K562 (cell line): ENCODE results near the gene TEX51. TPM values are rescaled to one million over a fixed set of nuclear protein-coding genes. Genes with fewer than 3 reads are reported as not detected.

Experiments
- ATAC-seq: fragments of 200-7000 bp; cut with Tn5 transposase; 3 replicates; pipeline ENCODE4 v1.9.1; 2020; ENCODE audit warnings: moderate library complexity
- BruUV-seq: library from RNA; stranded (reverse); fragments of 400-500 nt; replicated peaks from 2 replicates; lab custom pipeline; 2021; lab: Mats Ljungman, UMichigan
- CTCF ChIA-PET: fragments of 300-600 bp; formaldehyde crosslinking; extraction: SDS; loops from one replicate; lab custom pipeline; 2021; ENCODE audit warnings: low intra/inter-chr PET ratio; lab: Yijun Ruan, JAX
- POLR2A ChIA-PET: fragments of 300-600, 350-650 bp; sonication (Branson Sonifier 250); formaldehyde crosslinking; extraction: SDS; loops from one replicate; lab custom pipeline; 2021; ENCODE audit warnings: antibody characterized with exemption, inconsistent platforms; lab: Yijun Ruan, JAX
- DNase-seq, 4 experiments: peaks; one replicate each; pipeline versions ENCODE4 v3.0.0 to v3.0.0-alpha.2; 2011 to 2018; ENCODE audit warnings: low spot score in 3 of 4, mixed read lengths in 3 of 4; ENCODE audit errors: extremely low read depth in 1 of 4
- FAIRE-seq: peaks from 2 replicates; lab custom pipeline; 2011; peaks lifted over from hg19 to GRCh38; lab: Jason Lieb, UNC
- H2AFZ ChIP-seq: 2 replicates; pipeline ENCODE4 v1.6.0; 2011; ENCODE audit warnings: low read depth, low read length, control low read depth, inconsistent platforms
- H3K27ac ChIP-seq: fragments of 200-600 bp; 3 replicates; pipeline ENCODE4 v1.8.0; 2011; ENCODE audit warnings: low read depth, mild to moderate bottlenecking, control low read depth, inconsistent platforms, low read length, moderate library complexity, mixed read lengths; ENCODE audit errors: extremely low read depth
- H3K27me3 ChIP-seq, 2 experiments: fragments of 300-600 bp in 1 of 2; 2 replicates in 1 of 2; 3 replicates in 1 of 2; pipeline versions ENCODE4 v1.6.0 to v1.8.0; 2011; ENCODE audit warnings: inconsistent platforms in 2 of 2, low read length in 2 of 2, mild to moderate bottlenecking in 1 of 2, mixed read lengths in 1 of 2, moderate library complexity in 1 of 2; ENCODE audit not compliant: control insufficient read depth in 2 of 2, insufficient read depth in 2 of 2
- H3K36me3 ChIP-seq: fragments of 300-600 bp; 3 replicates; pipeline ENCODE4 v1.8.0; 2011; ENCODE audit warnings: mild to moderate bottlenecking, low read length, inconsistent platforms; ENCODE audit not compliant: control insufficient read depth, insufficient read depth
- H3K4me1 ChIP-seq, 2 experiments: fragments of 200-600 bp in 1 of 2; replicated peaks in 1 of 2; 2 replicates in 1 of 2; 3 replicates in 1 of 2; pipeline versions ENCODE4 v1.5.1 to v1.8.0; 2011; ENCODE audit warnings: inconsistent platforms in 2 of 2, low read length in 2 of 2, mild to moderate bottlenecking in 1 of 2, mixed read lengths in 1 of 2, moderate library complexity in 1 of 2; ENCODE audit not compliant: control insufficient read depth in 2 of 2, insufficient read depth in 2 of 2
- H3K4me2 ChIP-seq: 2 replicates; pipeline ENCODE4 v1.6.1; 2011; ENCODE audit warnings: low read length, control low read depth, inconsistent platforms, mixed read lengths; ENCODE audit not compliant: insufficient read depth
- H3K4me3 ChIP-seq: fragments of 200-600 bp; sonication (generic), shearing (Covaris generic); 2 replicates; pipeline ENCODE4 v1.5.1; 2016; ENCODE audit warnings: control low read depth, inconsistent platforms
- H3K79me2 ChIP-seq: fragments of 200-600 bp; 3 replicates; pipeline ENCODE4 v1.8.0; 2011; ENCODE audit warnings: low read length, inconsistent platforms; ENCODE audit not compliant: control insufficient read depth, insufficient read depth
- H3K9ac ChIP-seq, 2 experiments: 2 replicates each; pipeline versions ENCODE4 v1.6.0 to v1.6.1; 2011; ENCODE audit warnings: low read depth in 2 of 2, low read length in 2 of 2, control low read depth in 1 of 2, inconsistent platforms in 1 of 2, mild to moderate bottlenecking in 1 of 2, mixed read lengths in 1 of 2; ENCODE audit not compliant: insufficient read depth in 1 of 2
- H3K9me1 ChIP-seq: one replicate; pipeline ENCODE4 v1.6.0; 2011; ENCODE audit warnings: inconsistent platforms, mild to moderate bottlenecking, low read length, moderate library complexity; ENCODE audit not compliant: control insufficient read depth, insufficient read depth
- H3K9me3 ChIP-seq: replicated peaks from 2 replicates; pipeline ENCODE4 v1.5.1; 2011; ENCODE audit warnings: low read depth, low read length, inconsistent platforms; ENCODE audit not compliant: control insufficient read depth, insufficient read depth
- H4K20me1 ChIP-seq: replicated peaks from 2 replicates; pipeline ENCODE4 v1.6.1; 2011; ENCODE audit warnings: low read length, inconsistent platforms, mixed read lengths; ENCODE audit not compliant: control insufficient read depth, insufficient read depth
- CBX3 ChIP-seq, 2 experiments: IDR thresholded peaks; 1 replicate in 1 of 2; 2 replicates in 1 of 2; pipeline ENCODE4 v1.6.1; 2012; ENCODE audit warnings: inconsistent platforms in 2 of 2, low read length in 2 of 2, borderline replicate concordance in 1 of 2, control low read depth in 1 of 2
- CHD4 ChIP-seq: fragments of 200-600 bp; sonication (generic); IDR thresholded peaks from 3 replicates; pipeline ENCODE4 v1.6.1; 2012; ENCODE audit warnings: low read depth, mild to moderate bottlenecking, mixed read lengths, low read length, inconsistent platforms; ENCODE audit not compliant: insufficient read depth, insufficient replicate concordance, poor library complexity, severe bottlenecking
- EP400 ChIP-seq: fragments of 450-650 bp; IDR thresholded peaks from 2 replicates; pipeline ENCODE4 v1.6.1; 2017; ENCODE audit warnings: antibody characterized with exemption, mild to moderate bottlenecking, moderate library complexity
- FOXJ3 ChIP-seq: sonication (generic); formaldehyde crosslinking; IDR thresholded peaks from 2 replicates; pipeline ENCODE4 v1.4.0; 2020; ENCODE audit warnings: mild to moderate bottlenecking, missing genetic modification reagents
- HDAC6 ChIP-seq: IDR thresholded peaks from 2 replicates; pipeline ENCODE4 v1.6.1; 2012; ENCODE audit warnings: low read depth, mild to moderate bottlenecking, control low read depth, inconsistent platforms, low read length, moderate library complexity
- HNRNPK ChIP-seq: fragments of 200-400 bp; formaldehyde crosslinking; IDR thresholded peaks from one replicate; pipeline ENCODE4 v1.6.1; 2018; ENCODE audit warnings: mild to moderate bottlenecking, low read depth, low read length; ENCODE audit not compliant: poor library complexity, severe bottlenecking
- PREB ChIP-seq: sonication (generic); formaldehyde crosslinking; IDR thresholded peaks from 2 replicates; pipeline ENCODE4 v1.8.1; 2023; ENCODE audit warnings: mild to moderate bottlenecking, missing genetic modification reagents
- ZNF212 ChIP-seq: fragments of 450-650 bp; formaldehyde crosslinking; IDR thresholded peaks from 2 replicates; pipeline ENCODE4 v1.4.0; 2020; ENCODE audit warnings: mild to moderate bottlenecking
- ZNF551 ChIP-seq: fragments of 250-450 bp; sonication (Bioruptor Pico); IDR thresholded peaks from 2 replicates; pipeline ENCODE4 v1.5.0; 2021; ENCODE audit warnings: mild to moderate bottlenecking, moderate library complexity
- ZNF584 ChIP-seq: fragments of 200-800 bp; sonication (Bioruptor generic); IDR thresholded peaks from 2 replicates; pipeline ENCODE4 v1.6.1; 2016; ENCODE audit warnings: low read depth, mild to moderate bottlenecking, missing genetic modification characterization, missing compliant biosample characterization
- WGBS: fragments of 100-300 bp; shearing (Covaris generic); methylation state at CpG from one replicate; pipeline ENCODE4 v1.1.6; 2016; ENCODE audit warnings: low coverage, mixed read lengths; ENCODE audit not compliant: insufficient coverage; ENCODE audit errors: missing lambda C conversion rate; 5-methylcytosine and 5-hydroxymethylcytosine counted together
- in situ Hi-C: fragments of 300-500 bp; cut with MboI; formaldehyde crosslinking; loops from 4 replicates; pipeline ENCODE4 v1.15.0; 2018; ENCODE audit warnings: inconsistent platforms, mixed read lengths
- intact Hi-C: fragments of 100-400 bp; cut with micrococcal nuclease; formaldehyde crosslinking; loops from 2 replicates; pipeline ENCODE4 v1.14.2; 2022
- polyA plus RNA-seq, 8 experiments: library from polyadenylated mRNA; depleted of rRNA in 4 of 8; stranded (reverse) in 5 of 8; unstranded in 3 of 8; fragments of >200 nt; fragmentation: Nextera tagmentation in 2 of 8; fragmentation: Illumina TruSeq in 1 of 8; extraction: Ambion mirVana in 2 of 8; extraction: Trizol in 1 of 8; gene quantifications; 2 replicates each; pipeline versions ENCODE4 v1.2.1 to v1.2.3, GENCODE V29; 2011 to 2014; ENCODE audit warnings: inconsistent platforms in 1 of 8, missing spikeins in 1 of 8
- total RNA-seq, 7 experiments: library from RNA; depleted of rRNA in 6 of 7; stranded (reverse); fragments of >200 nt in 6 of 7; fragmentation: Illumina TruSeq in 2 of 7; extraction: Trizol in 2 of 7; gene quantifications; 2 replicates each; pipeline versions ENCODE4 v1.2.1 to v1.2.3, GENCODE V29; 2011 to 2021; ENCODE audit warnings: low replicate concordance in 1 of 7

The TEX51 gene
- total and polyA plus RNA-seq, 9 of the 15 experiments (the other 6 are each of a cell fraction or from before 2014, with no cell fraction given), result not detected

- no TSS peak for BruUV-seq
- intact Hi-C loops, result loop anchor here (5.0 kb wide), 1 partner anchor 84 kb away; no protein-coding TSS in a partner anchor
Measured at GRCh38 chr2:126888046-126888445, 10.6 kb upstream of the TEX51 start.

More at GRCh38 chr2:126888046-126888445, 10.6 kb upstream of the TEX51 start:
- Histone ChIP-seq H3K4me2 (no peak overlapping the region), H3K36me3 (no peaks in the 10 kb centered on the region), H2AFZ (no peak overlapping the region), H3K79me2 (no peaks in the 10 kb centered on the region), H3K4me1 (peaks cover 0 to 10% of the 10 kb centered on the region in 2 experiments; a peak in 2 of 5 replicates), H3K9me3 (no peaks in the 10 kb centered on the region), H3K27me3 (peaks cover 7 to 60% of the 10 kb centered on the region in 2 experiments; a peak in 4 of 5 replicates), H4K20me1 (no peaks in the 10 kb centered on the region), H3K9me1 (peaks cover 4% of the 10 kb centered on the region), H3K9ac (no peak overlapping the region), H3K4me3 (no peak overlapping the region), H3K27ac (no peak overlapping the region)
- no peak for FAIRE-seq
- CTCF ChIA-PET, result no interaction called here
- TF ChIP-seq FOXJ3 (CRISPR knock-in tag), result no peak
- TF ChIP-seq EP400, result no peak
- TF ChIP-seq ZNF584 (CRISPR knock-in tag), result no peak
- no peak for TF ChIP-seq CBX3 (IDR thresholded peaks at IDR 0.05; ENCODE audit: borderline replicate concordance in 1 of 2, low read length in 2 of 2)
- TF ChIP-seq HNRNPK, result no peak
- no peak for TF ChIP-seq PREB
- TF ChIP-seq CHD4, result no peak
- no peak for TF ChIP-seq HDAC6
- no peak for TF ChIP-seq ZNF212 (CRISPR knock-in tag)
- no peak for TF ChIP-seq ZNF551
- POLR2A ChIA-PET, result interaction anchor here (0.6 kb wide), 1 partner anchor 13 kb away, joined by 3 read pairs; no protein-coding TSS in a partner anchor
- WGBS, result 2% methylated on average over 6 of the region's 6 CpGs
- ATAC-seq, result no peak
- no peak for DNase-seq
- in situ Hi-C loops, result no loop called here
